ENCODE results near the gene PDE11A. TPM values are rescaled to one million over a fixed set of nuclear protein-coding genes. Genes with fewer than 3 reads are reported as not detected.

The PDE11A gene
- total RNA-seq, 4 donors from 2014 or later: 0.37 to 1.2 (median 1.1) TPM; not detected in 1

GRCh38 chr2:177682836-177683660, 389.5 kb downstream of the PDE11A start:
- Histone ChIP-seq H3K4me3 (no peak overlapping the region), H3K27me3 (no peaks in the 10 kb centered on the region), H3K9me3 (no peaks in the 10 kb centered on the region), H3K4me1 (peaks cover 6 to 32% (median 23%) of the 10 kb centered on the region in 4 donors), H3K27ac (no peak overlapping the region), H3K36me3 (no peaks in the 10 kb centered on the region)
- intact Hi-C loops (cut with DNase I; ENCODE audit: low total_unique reads) (loop anchor here (5.0 kb wide), 1 partner anchor 424 kb away; no protein-coding TSS in a partner anchor), in situ Hi-C loops (cut with MboI; ENCODE audit: low pct_ligation_motif_present in 1 of 4, low pct_unique_long_range_greater_than_20kb in 1 of 4, low sequenced_read_pairs in 3 of 4) (no loop called here)
- no peak for DNase-seq
- TF ChIP-seq CTCF (IDR thresholded peaks at IDR 0.05): no peak
- no peak for TF ChIP-seq EP300 (IDR thresholded peaks at IDR 0.05; ENCODE audit: low read depth)
- TF ChIP-seq POLR2AphosphoS5 (IDR thresholded peaks at IDR 0.05): no peak
- TF ChIP-seq POLR2A (IDR thresholded peaks at IDR 0.05): no peak
- 80 to 84% methylated on average over 1 to 9 of the region's 9 CpGs for WGBS, 2 donors (ENCODE audit: low coverage in 1 of 2)

- Histone ChIP-seq H3K9me3 (no peaks in the 10 kb centered on the region), H3K4me1 (peaks cover 6 to 32% (median 23%) of the 10 kb centered on the region in 4 donors), H3K4me3 (no peak overlapping the region), H3K27me3 (no peaks in the 10 kb centered on the region), H3K36me3 (no peaks in the 10 kb centered on the region), H3K27ac (no peak overlapping the region)
- TF ChIP-seq EP300 (IDR thresholded peaks at IDR 0.05; ENCODE audit: low read depth) (no peak), POLR2AphosphoS5 (IDR thresholded peaks at IDR 0.05) (no peak), CTCF (IDR thresholded peaks at IDR 0.05) (no peak), POLR2A (IDR thresholded peaks at IDR 0.05) (no peak)
- WGBS, 2 donors (ENCODE audit: low coverage in 1 of 2): 67 to 97% methylated on average over 1 to 2 of the region's 2 CpGs
- intact Hi-C loops (cut with DNase I; ENCODE audit: low total_unique reads) (loop anchor here (5.0 kb wide), 1 partner anchor 425 kb away; no protein-coding TSS in a partner anchor), in situ Hi-C loops (cut with MboI; ENCODE audit: low pct_ligation_motif_present in 1 of 4, low pct_unique_long_range_greater_than_20kb in 1 of 4, low sequenced_read_pairs in 3 of 4) (no loop called here)
- DNase-seq: no peak
These were observed 390.6 kb downstream of the PDE11A start for GRCh38 chr2:177682006-177682405.

- WGBS, 2 donors (ENCODE audit: low coverage in 1 of 2): 51 to 58% methylated on average over 5 to 6 of the region's 6 CpGs
- intact Hi-C loops (cut with DNase I; ENCODE audit: low total_unique reads): loop anchor here (5.0 kb wide), 1 partner anchor 426 kb away; no protein-coding TSS in a partner anchor
- in situ Hi-C loops (cut with MboI; ENCODE audit: low pct_ligation_motif_present in 1 of 4, low pct_unique_long_range_greater_than_20kb in 1 of 4, low sequenced_read_pairs in 3 of 4): no loop called here
- TF ChIP-seq EP300 (IDR thresholded peaks at IDR 0.05; ENCODE audit: low read depth): no peak
- TF ChIP-seq POLR2AphosphoS5 (IDR thresholded peaks at IDR 0.05): no peak
- TF ChIP-seq CTCF (IDR thresholded peaks at IDR 0.05): no peak
- no peak for TF ChIP-seq POLR2A (IDR thresholded peaks at IDR 0.05)
- no peaks in the 10 kb centered on the region for H3K27me3 ChIP-seq
- H3K27ac ChIP-seq: peak overlapping the region in 1 of 4 donors; percentile 9
- DNase-seq: no peak
- H3K9me3 ChIP-seq: no peaks in the 10 kb centered on the region
- H3K4me3 ChIP-seq: no peak overlapping the region
- peaks cover 6 to 32% (median 23%) of the 10 kb centered on the region in 4 donors for H3K4me1 ChIP-seq
- H3K36me3 ChIP-seq: no peaks in the 10 kb centered on the region
These were observed 391.5 kb downstream of the PDE11A start for GRCh38 chr2:177680866-177681712.

Measured in transverse colon (tissue), 4 donors.